Measurements from ENCODE around the gene ERF. TPM values are rescaled to one million over a fixed set of nuclear protein-coding genes. Genes with fewer than 3 reads are reported as not detected.

Gene ERF
- total and polyA plus RNA-seq, 2 of the 4 experiments (the other 2 are of a cell fraction) = 5.2 to 32.4 TPM

GRCh38 chr19:42216653-42217519, 38.0 kb downstream of the ERF start:
- WGBS, 2 experiments (ENCODE audit: extremely low coverage in 2 of 2, insufficient read length in 1 of 2) = 3% methylated on average over 43 of the region's 79 CpGs; no CpG with 5 or more reads in 1 of the 2 experiments
- peak overlapping the region; percentile 74 for H3K9ac ChIP-seq (ENCODE audit: low read depth, low read length)
- peak overlapping the region; percentile 34 for H4K91ac ChIP-seq (ENCODE audit: insufficient read depth, low read depth, low read length)
- H4K20me1 ChIP-seq (ENCODE audit: insufficient read depth, low read length) = peaks cover 5% of the 10 kb centered on the region
- in situ Hi-C loops (cut with MboI; ENCODE audit: low sequenced_read_pairs) (no loop called here), intact Hi-C loops (cut with micrococcal nuclease) (no loop called here), dilution Hi-C loops (cut with HindIII; ENCODE audit: low sequenced_read_pairs, unreplicated experiment) (no loop called here)
- H3K14ac ChIP-seq (replicated peaks; ENCODE audit: low read depth, low read length) = peak overlapping the region; percentile 79
- H2BK20ac ChIP-seq (ENCODE audit: low read depth, low read length) = no peak overlapping the region
- DNase-seq (peak; percentile 16), ATAC-seq (ENCODE audit: low read depth) (peak; percentile 22)
- ChIA-PET CTCF (no interaction called here), POLR2A (ENCODE audit: unreplicated experiment) (no interaction called here)
- peak overlapping the region; percentile 77 for H3K4me3 ChIP-seq (ENCODE audit: insufficient read depth, low read depth, low read length)
- peak overlapping the region; percentile 8 for H3K27ac ChIP-seq (ENCODE audit: insufficient read depth, low read length)
- peak overlapping the region; percentile 36; the same call in 1 of the 2 replicates for H2BK120ac ChIP-seq (ENCODE audit: low read depth, low read length)
- no peak overlapping the region; the same call in 1 of the 2 replicates for H3K56ac ChIP-seq (ENCODE audit: extremely low read depth, insufficient read depth, low read length)
- H2BK15ac ChIP-seq (ENCODE audit: low read depth, low read length) = no peak overlapping the region
- H3K9me1 ChIP-seq (ENCODE audit: insufficient read depth, low read length) = peaks cover 7% of the 10 kb centered on the region; the same call in 1 of the 2 replicates
- peak overlapping the region; percentile 16 to 85 for H4K8ac ChIP-seq (ENCODE audit: low read depth in 2 of 2, low read length in 2 of 2)
- H3K18ac ChIP-seq (ENCODE audit: low read depth, low read length) = peak overlapping the region; percentile 21; the same call in 1 of the 2 replicates
- H4K5ac ChIP-seq (ENCODE audit: low read depth, low read length) = peak overlapping the region; percentile 59; the same call in 1 of the 2 replicates
- peak overlapping the region; percentile 13 for H2AK9ac ChIP-seq (replicated peaks; ENCODE audit: low read depth, low read length, poor library complexity)
- H3K4me1 ChIP-seq (ENCODE audit: control insufficient read depth, insufficient read depth, low read length) = peaks cover 11% of the 10 kb centered on the region
- peak overlapping the region; percentile 67 for H3K4me2 ChIP-seq (ENCODE audit: low read depth, low read length)
- H3K79me1 ChIP-seq (ENCODE audit: low read depth in 1 of 2, low read length in 2 of 2) = peaks cover 34 to 83% of the 10 kb centered on the region in 2 experiments
- peak overlapping the region; percentile 83; the same call in 1 of the 2 replicates for H2AK5ac ChIP-seq (ENCODE audit: low read depth, low read length)
- peak overlapping the region; percentile 79 for H3K23ac ChIP-seq (ENCODE audit: low read depth, low read length)
- H2AFZ ChIP-seq (replicated peaks; ENCODE audit: low read length, poor library complexity) = peak overlapping the region; percentile 67
- peak overlapping the region; percentile 15 for H2BK5ac ChIP-seq (ENCODE audit: low read depth, low read length, poor library complexity, severe bottlenecking)
- peaks cover 4% of the 10 kb centered on the region for H3K36me3 ChIP-seq (ENCODE audit: control insufficient read depth, insufficient read depth, low read length)
- H3K9me3 ChIP-seq (ENCODE audit: control insufficient read depth, insufficient read depth, low read length) = no peaks in the 10 kb centered on the region
- H3K4ac ChIP-seq (ENCODE audit: low read depth, low read length) = peak overlapping the region; percentile 72
- BruUV-seq (replicated peaks) = no TSS peak
- no peaks in the 10 kb centered on the region for H3K27me3 ChIP-seq (ENCODE audit: control insufficient read depth, insufficient read depth, low read length)
- no peak for TF ChIP-seq MAFK (IDR thresholded peaks at IDR 0.05; ENCODE audit: low read depth, low read length)
- no peak for TF ChIP-seq MXI1 (IDR thresholded peaks at IDR 0.05; ENCODE audit: borderline replicate concordance, low read depth, low read length)
- no peak for TF ChIP-seq SMC3 (IDR thresholded peaks at IDR 0.05; ENCODE audit: low read depth, low read length)
- no peak for TF ChIP-seq CEBPB (IDR thresholded peaks at IDR 0.05; ENCODE audit: low read depth, low read length)
- peak; percentile 30; the same call in 1 of the 2 replicates for TF ChIP-seq CHD1 (IDR thresholded peaks at IDR 0.05; ENCODE audit: low read depth, low read length)
- no peak for TF ChIP-seq NFE2L2 (IDR thresholded peaks at IDR 0.05; ENCODE audit: low read depth, low read length)
- TF ChIP-seq POLR2A (IDR thresholded peaks at IDR 0.05; ENCODE audit: low read depth, low read length) = peak; percentile 13; the same call in 1 of the 2 replicates
- no peak for TF ChIP-seq RCOR1 (IDR thresholded peaks at IDR 0.05; ENCODE audit: insufficient replicate concordance, low read length)
- TF ChIP-seq FOS (IDR thresholded peaks at IDR 0.05; ENCODE audit: low read depth, low read length) = no peak
- no peak for TF ChIP-seq RAD21 (IDR thresholded peaks at IDR 0.05; ENCODE audit: low read length)
- TF ChIP-seq CTCF (conservative IDR thresholded peaks at IDR 0.05; ENCODE audit: low read depth, low read length) = no peak
- peak; percentile 53; the same call in 1 of the 2 replicates for TF ChIP-seq MAZ (IDR thresholded peaks at IDR 0.05; ENCODE audit: borderline replicate concordance, low read depth, low read length)
- peak; percentile 58 for TF ChIP-seq BHLHE40 (IDR thresholded peaks at IDR 0.05; ENCODE audit: low read depth, low read length)
- no peak for TF ChIP-seq USF2 (IDR thresholded peaks at IDR 0.05; ENCODE audit: low read depth, low read length)
- TF ChIP-seq RFX5 (IDR thresholded peaks at IDR 0.05; ENCODE audit: low read depth, low read length) = no peak
